ENCODE data around the gene EEF2.

EEF2 gene

DNA sequence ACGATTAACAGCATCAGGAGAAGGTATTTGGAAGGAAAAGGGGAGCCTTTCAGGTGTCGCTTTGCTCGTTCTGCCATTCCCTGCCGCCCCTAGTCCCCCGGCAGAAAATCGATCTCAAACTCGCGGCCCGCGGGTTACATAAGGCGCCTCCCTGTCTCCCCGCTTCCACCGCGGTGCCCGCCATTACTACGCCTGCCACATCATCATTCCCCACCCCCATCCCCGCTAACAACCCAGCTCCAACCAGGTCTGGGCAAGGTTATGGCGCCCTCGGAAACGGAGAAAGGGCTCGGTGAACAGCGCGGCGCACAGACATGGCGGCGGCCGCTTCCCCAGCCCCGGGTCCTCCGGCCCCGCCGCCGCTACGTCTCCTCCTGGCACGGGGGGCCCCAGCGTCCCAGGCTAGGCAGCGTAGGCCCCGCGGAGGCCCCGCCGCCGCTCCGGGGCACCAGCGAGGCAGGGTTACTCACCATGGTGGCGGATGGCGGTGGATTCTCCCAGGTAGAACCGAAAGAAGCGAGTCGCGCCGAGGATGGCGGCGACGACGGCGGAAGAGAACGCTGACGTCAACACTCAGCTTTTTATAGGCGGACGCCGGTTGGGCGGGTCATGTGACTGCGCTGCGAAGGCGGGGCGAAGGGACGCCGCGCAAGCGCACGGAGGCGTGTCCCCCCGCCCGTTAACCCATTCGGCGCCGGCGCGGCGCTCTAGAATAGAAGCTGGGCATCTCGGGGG, at the start of gene EEF2:
Gene EEF2 (minus strand): TSS at position 556 of the 735 bp plus-strand sequence. CDS start 83 bp downstream, at position 473.
- peak; percentile 85 for DNase-seq (ENCODE audit: low spot score)

DNA sequence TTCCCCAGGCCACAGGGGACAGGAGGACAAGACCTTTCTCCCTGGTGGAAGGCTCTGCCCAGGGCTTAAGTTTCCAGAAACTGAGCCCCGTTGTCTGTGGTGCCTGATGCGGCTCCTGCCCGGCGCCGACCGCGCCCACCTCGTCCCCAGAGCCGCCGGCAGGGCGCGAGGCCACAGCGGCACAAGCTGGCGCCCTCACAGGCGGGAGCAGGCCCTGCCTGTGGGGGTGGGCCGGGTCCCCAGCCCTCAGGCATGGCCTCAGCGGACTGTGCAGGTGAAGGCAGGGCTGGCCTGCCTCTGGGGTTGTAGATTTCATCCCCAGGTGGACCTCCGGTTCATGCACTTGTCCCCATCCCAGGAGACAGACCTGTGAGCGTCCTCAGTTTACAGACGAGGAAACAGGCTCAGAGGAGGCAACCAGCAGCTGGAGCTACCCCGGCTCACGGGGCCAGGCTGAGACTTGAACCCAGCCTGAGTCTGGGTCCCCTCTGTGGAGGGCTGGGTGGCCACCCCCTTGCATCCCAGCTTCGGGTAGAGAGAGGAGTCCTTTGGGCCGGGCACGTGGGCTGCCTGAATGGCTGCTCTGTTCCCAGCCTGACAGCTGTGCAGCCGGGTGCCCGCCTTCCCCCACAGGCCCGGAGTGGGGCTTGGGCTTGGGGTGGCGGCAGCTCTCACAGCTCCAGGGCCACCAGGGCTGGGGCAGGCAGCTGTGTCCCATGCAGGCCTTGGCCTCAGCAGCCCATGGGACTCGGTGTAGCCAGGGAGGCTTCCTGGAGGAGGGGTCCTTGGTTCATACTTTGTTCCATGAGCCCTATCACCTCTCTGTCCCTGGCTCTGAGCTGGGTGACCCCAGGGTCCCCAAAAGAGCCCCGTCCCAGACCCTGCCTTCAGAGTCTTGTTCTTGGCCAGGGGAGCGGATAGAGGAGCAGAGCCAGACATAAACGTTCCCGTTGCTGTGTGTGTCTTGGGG, 49.1 kb upstream of the EEF2 start:
- peak; percentile 95 for DNase-seq (ENCODE audit: low spot score)

DNA sequence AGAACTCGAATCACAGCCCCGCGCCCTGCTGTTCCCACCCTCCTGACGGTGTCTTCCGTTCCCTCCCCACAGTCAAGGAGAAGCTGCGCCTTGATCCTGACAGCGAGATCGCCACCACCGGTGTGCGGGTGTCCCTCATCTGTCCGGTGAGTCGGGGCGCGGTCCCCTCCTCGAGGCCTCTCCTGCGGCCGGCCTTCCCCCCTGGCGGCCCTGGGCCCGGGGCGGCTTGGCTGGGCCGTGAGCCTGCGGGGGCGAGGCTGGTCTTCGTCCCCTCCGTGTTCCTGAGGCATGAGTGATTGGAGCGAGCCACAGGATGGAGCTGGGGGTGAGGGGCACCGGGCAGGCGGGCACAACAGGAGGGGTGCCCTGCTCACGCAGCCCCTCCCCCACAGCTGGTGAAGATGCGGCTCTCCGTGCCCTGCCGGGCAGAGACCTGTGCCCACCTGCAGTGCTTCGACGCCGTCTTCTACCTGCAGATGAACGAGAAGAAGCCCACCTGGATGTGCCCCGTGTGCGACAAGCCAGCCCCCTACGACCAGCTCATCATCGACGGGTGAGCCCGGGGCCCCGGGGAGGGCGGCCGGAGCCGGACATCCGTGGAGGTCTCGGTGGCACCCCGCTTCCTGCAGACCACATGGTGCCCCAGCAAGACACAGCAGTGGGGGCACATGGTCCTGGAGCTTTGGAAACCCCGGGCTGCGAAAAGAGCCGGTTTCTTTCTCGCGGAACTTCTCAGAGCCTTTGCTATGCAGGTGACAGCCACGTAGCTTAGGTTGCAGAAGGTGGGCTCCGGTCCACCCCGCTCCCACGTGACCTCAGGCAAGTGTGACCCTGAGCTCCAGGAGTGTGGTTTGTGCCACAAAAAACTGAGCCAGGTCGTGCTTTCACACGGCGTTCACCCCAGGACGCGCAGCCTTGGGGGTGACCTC, 48.0 kb upstream of the EEF2 start:
- no peak for DNase-seq (ENCODE audit: low spot score)

DNA sequence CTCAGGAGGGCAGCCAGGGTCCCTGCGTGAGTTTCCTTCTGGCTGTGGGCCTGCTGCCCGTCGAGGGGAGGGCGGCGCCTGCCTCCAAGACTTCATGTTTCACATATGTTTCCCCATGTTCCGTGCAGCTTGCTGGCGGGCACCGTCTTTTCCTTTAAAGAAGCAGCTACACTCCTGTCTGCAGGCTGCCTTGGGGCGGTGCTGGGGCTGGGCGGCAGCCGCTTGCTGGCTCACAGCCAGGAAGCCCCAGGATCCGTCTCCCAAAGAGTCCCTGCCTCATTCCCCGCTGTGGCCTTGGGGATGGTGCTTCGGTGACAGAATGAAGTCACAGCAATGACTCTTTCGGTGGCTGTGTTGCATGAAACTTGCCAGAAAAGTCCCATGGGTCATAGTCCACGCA, 47.2 kb upstream of the EEF2 start:
- no peak for DNase-seq (ENCODE audit: low spot score)

DNA sequence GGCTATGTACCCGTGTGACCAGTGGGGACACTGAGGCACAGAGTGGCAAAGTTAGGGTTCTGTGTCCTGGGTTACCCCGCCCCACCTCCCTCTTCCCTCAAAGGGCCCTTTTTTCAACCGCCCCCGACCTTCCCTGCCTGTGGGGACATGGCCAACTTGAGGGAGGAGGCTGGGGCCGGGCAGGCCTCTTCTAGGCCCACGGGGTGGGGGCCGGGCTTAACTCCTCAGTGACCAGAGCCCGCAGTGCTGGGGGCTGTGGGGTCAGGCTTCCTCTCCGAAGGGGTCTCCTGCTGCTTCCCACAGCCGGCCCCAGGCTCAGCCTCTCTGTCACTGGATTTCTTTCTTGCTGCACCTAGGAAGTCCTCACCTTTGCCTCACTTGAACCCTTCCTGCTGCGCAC, 46.2 kb upstream of the EEF2 start:
- no peak for DNase-seq (ENCODE audit: low spot score)

DNA sequence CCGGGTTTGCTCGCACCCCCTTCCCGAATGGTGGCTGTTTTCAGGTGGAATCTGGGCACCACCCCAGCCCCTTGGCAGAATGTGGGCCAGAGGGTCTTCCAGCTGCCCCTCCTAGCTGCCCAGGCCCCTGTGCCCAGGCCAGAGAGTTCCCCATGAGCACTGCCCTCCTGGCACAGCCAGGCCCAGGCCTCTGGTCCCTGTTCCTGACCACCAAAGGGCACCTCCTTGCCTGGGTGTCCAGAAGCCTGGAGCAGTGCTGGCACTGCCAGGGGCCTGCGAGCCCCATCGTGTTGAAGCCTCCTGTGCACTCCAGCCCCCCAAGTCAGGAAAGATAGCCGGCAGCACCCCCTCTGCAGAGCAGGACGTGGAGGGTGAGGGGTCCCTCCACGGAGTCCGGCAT, 45.7 kb upstream of the EEF2 start:
- no peak for DNase-seq (ENCODE audit: low spot score)

DNA sequence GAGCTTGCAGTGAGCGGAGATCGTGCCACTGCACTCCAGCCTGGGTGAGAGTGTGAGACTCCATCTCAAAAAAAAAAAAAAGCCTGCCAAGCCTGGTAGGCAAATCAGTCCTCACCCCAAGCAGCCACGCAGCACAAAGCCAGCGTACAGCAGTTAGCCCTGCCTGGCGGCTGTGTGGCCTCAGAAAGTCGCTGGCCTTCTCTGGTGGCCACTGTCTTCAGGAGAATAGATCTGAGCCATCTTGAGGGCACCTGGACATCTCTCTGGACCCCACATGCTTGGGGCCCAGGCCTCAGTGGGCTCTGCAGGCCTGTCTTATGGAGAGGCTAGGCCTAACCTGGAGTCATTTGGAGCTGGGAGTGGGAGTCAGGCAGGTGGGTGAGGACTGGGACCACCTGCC, 45.3 kb upstream of the EEF2 start:
- no peak for DNase-seq (ENCODE audit: low spot score)

DNA sequence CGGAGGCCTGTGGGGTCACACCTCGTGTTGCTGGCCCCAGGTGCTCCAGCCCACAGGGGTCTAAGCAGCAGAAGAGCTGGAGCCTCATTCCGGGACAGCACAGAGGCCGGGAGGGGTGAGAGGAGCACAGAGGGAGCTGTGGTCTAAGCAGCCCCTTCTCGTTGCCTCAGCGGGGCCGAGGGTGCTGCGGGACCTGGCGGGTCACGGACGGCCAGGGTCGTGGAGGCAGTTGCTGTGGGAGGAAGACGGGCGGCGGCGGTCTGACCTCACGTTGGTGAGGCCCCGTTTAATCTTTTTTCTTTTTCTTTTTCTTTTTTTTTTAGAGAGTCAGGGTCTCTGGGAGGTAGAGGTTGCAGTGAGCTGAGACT, 44.0 kb upstream of the EEF2 start:
- DNase-seq (ENCODE audit: low spot score), result no peak

DNA sequence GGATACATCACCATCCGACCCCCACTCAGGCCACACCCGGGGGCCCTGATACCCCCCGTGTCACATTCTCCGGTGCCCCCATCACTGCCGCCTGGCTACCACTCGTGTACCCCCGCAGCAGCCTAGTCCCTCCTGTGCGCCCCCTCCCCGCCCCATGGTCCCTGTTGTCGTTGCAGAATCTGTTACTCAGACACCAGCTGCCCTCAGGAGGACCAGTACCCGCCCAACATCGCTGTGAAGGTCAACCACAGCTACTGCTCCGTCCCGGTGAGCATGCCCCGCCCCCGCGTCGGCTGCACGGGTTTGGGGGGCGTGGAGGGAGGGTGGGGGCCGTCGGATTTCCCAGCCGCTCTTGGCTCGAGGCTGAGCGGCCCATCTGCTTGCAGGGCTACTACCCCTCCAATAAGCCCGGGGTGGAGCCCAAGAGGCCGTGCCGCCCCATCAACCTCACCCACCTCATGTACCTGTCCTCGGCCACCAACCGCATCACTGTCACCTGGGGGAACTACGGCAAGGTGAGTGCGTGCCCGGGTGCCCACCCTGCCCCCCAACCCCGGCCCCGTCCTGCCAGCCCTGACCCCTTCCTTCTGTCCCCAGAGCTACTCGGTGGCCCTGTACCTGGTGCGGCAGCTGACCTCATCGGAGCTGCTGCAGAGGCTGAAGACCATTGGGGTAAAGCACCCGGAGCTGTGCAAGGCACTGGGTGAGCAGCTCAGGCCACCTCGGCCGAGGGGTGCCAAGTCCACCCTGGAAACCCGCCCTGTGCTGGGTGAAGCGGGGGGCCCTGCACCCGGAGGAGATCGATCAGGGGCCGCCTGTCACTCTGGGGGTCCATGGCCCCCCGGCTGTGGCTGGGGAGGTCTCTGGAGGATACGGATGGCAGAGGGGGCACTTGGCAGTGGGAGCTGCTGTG, 43.3 kb upstream of the EEF2 start:
- no peak for DNase-seq (ENCODE audit: low spot score)

DNA sequence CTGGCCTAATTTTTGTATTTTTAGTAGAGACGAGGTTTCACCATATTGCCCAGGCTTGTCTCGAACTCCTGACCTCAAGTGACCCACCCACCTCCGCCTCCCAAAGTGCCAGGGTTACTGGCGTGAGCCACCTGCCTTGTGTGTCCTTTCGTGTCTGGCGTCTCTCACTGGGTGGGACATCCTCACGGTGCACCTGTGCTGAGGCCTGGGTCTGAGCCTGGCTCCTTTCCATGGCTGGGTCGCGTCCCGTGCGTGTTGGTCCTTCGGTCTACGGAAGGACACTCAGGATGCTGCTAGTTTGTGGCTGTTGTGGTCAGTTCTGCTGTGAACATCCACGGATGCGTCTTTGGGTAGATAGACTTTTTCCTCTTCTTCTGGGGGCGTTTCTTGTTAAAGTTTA, 41.9 kb upstream of the EEF2 start:
- DNase-seq (ENCODE audit: low spot score), result no peak

DNA sequence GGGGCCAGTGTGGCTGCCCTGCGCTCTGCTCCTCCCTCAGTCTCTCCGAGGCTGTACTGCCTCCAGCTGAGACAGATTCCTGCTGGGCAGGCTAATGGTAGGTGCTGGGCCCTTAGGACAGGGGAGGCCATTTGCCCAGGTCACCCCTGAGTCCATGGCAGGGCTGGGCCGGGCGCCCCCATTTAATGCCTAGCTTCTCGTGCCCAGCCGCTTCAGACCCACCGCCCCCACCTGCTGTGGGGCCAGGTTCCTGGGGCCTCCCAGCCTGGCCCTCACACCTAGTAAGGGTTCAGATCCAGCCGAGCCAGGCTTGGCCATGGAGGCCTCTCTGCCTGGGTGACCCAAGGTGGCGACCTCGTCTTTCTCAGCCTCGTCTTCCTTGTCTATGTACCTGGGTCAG, 40.1 kb upstream of the EEF2 start:
- no peak for DNase-seq (ENCODE audit: low spot score)

DNA sequence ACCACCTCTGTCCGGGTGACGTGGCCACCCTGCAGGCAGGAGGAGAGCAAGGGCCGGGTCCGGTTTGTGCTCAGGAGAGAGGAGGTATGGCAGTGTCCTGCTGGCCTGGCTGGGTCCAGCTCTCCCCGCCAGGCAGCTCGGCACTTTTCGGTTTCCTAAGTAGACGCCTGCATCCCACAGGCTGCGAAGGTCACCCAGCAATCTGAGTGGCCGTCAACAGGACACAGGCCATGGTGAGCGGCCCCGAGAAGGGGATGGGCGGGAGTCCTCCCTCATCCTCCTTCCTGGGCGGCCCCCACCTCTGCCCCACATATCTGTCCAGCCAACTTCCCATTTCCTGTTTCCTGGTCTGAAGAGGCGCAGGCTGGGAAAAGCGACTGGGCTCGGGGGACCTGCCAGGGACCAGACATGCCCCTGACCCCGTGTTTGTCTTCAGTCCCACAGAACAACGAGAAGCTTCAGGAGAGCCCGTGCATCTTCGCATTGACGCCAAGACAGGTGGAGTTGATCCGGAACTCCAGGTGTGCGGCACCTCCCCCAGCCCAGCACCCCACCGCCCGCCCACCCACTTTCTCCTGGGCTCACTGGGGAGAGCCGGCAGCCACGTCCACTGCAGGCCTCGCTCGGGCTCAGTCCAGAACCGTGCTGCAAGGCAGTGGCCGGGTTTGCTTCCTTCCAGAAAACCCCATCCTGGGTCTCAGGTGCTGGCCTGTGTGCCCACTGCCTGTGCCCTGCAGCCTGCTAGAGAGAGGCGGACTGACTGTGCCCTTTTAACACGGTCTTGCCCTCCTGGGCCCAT, 38.5 kb upstream of the EEF2 start:
- no peak for DNase-seq (ENCODE audit: low spot score)

DNA sequence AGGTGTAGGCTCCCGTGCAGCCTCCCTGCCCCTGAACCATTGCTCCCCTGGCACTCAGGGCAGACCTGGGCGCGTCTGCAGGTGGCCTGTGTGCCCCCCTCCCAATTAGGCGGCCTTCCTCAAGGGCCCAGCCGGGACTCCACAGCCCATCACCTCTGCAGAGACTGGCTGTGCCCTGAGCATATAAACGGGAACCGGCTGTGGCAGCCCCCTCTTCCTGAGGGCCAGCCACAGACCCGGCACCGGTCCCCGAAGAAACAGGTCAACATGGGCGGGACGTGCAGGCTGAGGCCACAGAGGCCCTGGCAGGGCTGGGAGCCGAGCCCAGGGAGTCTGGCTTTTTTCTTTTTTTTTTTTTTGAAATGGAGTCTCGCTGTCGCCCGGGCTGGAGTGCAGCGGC, 34.3 kb upstream of the EEF2 start:
- DNase-seq (ENCODE audit: low spot score), result no peak

DNA sequence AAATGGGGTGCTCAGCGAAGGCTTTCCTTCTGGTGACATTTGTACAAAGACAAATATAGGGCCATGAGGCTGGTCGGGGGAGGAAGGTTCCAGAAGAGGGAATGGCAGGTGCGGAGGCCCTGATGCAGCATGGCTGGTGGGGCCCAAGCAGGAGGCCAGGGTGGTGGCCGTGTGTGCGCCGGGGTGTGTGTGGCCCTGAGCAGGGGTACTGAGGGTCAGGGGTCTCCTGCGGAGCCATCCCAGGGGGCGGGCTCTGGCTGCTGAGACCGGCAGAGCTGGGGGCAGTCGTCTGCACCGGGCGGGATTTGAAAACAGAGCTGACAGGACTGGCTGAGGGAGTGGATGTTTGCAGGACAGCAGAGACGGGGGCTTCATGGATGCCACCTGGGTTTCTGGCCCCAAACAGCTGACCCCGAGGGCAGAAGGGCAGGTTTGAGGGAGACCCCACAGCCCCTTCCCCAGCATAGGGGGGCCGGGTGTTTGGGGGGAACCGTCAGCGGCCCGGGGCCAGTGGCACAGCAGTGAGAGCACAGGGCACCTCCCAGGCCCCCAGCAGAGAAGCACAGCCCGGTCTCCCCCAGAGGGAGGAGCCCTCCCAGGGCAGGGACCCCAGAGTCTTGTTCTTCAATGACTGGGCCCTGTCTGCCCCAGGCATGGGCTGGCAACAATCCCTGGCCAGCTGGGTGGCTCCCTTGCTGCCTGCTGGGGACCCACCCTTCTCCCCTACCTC, 33.7 kb upstream of the EEF2 start:
- no peak for DNase-seq (ENCODE audit: low spot score)

DNA sequence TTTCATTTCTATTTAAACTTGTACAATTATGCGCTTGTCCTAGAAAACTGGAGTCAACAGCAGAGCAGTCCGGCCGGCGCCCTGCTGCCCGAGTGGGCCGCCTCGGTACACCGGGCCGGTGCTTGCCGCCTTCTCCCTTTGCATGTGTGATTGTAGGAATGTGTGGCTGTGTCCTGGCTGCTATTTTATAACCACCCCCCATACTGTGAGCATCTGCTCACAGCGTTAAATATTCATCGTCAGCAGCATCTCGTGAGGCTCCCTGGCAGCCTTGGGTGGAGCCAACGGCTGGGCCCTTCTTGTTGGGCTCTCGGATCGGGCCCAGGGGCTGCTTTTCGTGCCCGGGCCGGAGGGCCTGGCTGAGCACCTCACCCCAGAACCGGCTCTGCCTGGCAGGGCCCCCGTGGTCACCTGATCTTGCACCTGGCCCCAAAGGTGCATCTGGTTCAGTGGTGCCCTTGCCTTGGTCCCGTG, 32.9 kb upstream of the EEF2 start:
- DNase-seq (ENCODE audit: low spot score), result no peak

DNA sequence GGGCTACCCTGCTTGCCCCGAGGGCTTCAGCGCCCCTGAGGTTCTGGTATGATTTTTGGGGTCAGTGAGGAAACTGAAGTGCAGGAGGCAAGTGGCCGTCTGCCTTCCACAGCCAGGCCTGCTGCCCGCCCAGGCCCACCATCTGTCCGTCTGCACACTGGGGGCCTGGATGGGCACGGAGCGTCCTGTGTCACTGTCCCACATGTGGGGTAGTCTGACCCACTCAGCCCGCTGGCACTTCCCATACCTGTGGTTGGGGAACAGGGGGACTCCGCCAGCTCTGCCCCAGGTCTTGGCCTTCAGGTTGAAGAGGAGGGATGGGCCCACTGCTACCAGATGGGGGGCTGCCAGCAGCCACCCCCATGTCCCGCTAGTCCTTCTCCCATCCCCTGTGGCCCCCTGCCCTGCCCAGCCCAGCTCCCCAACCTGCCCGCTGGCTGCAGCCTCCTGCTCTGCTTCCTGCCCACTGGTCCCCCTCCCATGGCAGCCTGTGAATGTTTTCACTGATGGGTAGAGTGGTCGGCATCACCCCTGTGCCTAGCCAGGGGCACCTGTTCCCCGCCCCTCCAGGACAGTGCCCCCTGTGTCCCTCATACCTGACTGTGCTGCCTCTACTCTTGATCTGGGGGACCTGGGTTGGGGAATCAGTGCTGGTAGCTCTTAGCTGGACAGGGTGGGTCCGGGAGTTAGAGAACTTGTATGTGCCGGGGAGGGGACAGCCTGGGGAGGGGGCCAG, 31.8 kb upstream of the EEF2 start:
- DNase-seq (ENCODE audit: low spot score), result no peak

DNA sequence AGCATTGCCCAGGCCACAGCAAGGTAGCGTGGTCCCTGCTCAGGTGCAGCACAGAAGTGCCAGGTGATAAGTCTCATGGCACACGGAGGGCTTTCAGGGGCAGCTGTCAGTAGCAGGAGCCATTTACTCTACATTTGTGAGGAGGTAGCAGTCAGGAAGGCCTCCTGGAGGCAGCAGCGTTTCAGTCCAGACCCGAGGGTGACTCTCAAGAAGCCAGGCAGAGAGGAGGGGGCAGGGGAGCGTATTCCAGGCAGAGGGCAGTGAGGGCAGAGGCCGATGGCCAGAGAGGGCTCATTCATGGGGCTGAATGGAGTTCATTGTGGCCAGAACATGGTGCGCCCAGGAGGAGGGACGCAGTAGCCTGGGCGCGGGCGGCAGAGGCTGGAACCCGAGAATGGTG, 31.2 kb upstream of the EEF2 start:
- peak; percentile 96 for DNase-seq (ENCODE audit: low spot score)

DNA sequence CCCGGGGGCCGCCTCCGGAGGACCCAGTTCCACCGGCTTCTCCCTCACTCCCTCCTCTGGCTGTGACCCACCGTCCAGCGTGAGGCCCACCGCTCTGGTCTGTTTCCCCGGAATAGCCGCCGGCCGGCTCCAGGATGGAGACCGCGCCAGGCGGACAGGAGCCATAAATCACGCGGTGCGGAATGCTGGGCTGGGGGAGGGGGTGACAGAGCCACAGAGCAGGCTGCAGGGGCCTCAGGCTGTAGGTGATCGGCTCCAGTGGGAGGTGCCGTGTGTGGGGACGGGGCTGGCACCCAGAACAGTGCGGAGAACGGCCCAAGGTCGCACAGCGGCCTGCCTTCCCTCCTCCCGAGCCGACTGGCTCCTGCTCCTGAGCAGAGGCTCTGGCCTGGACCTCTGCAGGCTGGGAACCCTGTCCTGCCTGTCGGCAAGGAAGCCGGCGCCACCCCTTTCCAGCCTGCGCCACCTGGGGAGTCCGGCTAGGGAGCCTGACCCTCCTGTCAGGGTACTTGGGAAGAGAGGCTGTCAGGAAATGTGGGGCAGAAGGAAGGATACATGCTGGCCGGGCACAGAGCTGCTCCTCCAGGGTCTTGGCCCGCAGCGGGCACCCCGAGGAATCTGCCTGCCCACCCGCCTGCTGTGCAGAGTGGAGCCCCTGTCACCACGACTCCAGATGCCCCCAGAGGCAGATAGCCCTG, 30.6 kb upstream of the EEF2 start:
- DNase-seq (ENCODE audit: low spot score), result no peak
